Hepatocyte (in vitro differentiated cells): Measurements from ENCODE around the gene SERINC1. TPM values are rescaled to one million over a fixed set of nuclear protein-coding genes. Genes with fewer than 3 reads are reported as not detected.

Experiments
- DNase-seq: peaks from one replicate; pipeline ENCODE4 v3.0.0-alpha.2; 2016; ENCODE audit warnings: low spot score
- H2AFZ ChIP-seq: fragments of 200-600 bp; sonication (generic); 2 replicates; pipeline ENCODE4 v1.6.0; 2016; ENCODE audit warnings: antibody characterized with exemption, mild to moderate bottlenecking
- H3K27ac ChIP-seq: fragments of 200-600 bp; sonication (generic); 2 replicates; pipeline ENCODE4 v1.5.1; 2016; ENCODE audit warnings: mild to moderate bottlenecking
- H3K27me3 ChIP-seq: fragments of 200-600 bp; sonication (generic); 2 replicates; pipeline ENCODE4 v1.6.1; 2016
- H3K36me3 ChIP-seq: fragments of 200-600 bp; sonication (generic); replicated peaks from 2 replicates; pipeline ENCODE4 v1.5.1; 2016; ENCODE audit warnings: low read depth; ENCODE audit not compliant: insufficient read depth
- H3K4me1 ChIP-seq: fragments of 200-600 bp; sonication (generic); 2 replicates; pipeline ENCODE4 v1.5.1; 2016; ENCODE audit warnings: mild to moderate bottlenecking, moderate library complexity; ENCODE audit not compliant: insufficient read depth
- H3K4me2 ChIP-seq: fragments of 200-600 bp; sonication (generic); 2 replicates; pipeline ENCODE4 v1.6.0; 2016
- H3K4me3 ChIP-seq: fragments of 200-600 bp; sonication (generic); 2 replicates; pipeline ENCODE4 v1.5.1; 2016; ENCODE audit warnings: mild to moderate bottlenecking
- H3K79me2 ChIP-seq: fragments of 200-600 bp; sonication (generic); 2 replicates; pipeline ENCODE4 v1.6.0; 2017; ENCODE audit warnings: mild to moderate bottlenecking
- H3K9me2 ChIP-seq: fragments of 200-600 bp; sonication (generic); replicated peaks from 2 replicates; pipeline ENCODE4 v1.6.0; 2017; ENCODE audit warnings: mild to moderate bottlenecking; ENCODE audit not compliant: insufficient read depth
- H3K9me3 ChIP-seq: fragments of 200-600 bp; sonication (generic); 2 replicates; pipeline ENCODE4 v1.5.1; 2016; ENCODE audit warnings: low read depth, mild to moderate bottlenecking
- H4K20me1 ChIP-seq: fragments of 200-600 bp; sonication (generic); 2 replicates; pipeline ENCODE4 v1.6.0; 2016; ENCODE audit warnings: mild to moderate bottlenecking; ENCODE audit not compliant: insufficient read depth, poor library complexity, severe bottlenecking
- CTCF ChIP-seq: fragments of 200-600 bp; sonication (generic); IDR thresholded peaks from 2 replicates; pipeline ENCODE4 v1.5.1; 2016; ENCODE audit warnings: antibody characterized with exemption, mild to moderate bottlenecking; ENCODE audit not compliant: poor library complexity
- EZH2 ChIP-seq: fragments of 200-600 bp; sonication (generic); IDR thresholded peaks from 2 replicates; pipeline ENCODE4 v1.6.1; 2016; ENCODE audit warnings: antibody characterized with exemption, mild to moderate bottlenecking, borderline replicate concordance
- EZH2phosphoT487 ChIP-seq: fragments of 200-600 bp; sonication (generic); IDR thresholded peaks from one replicate; pipeline ENCODE4 v1.6.1; 2018; ENCODE audit warnings: antibody characterized with exemption, mild to moderate bottlenecking, low read depth, moderate library complexity; ENCODE audit not compliant: unreplicated experiment, severe bottlenecking
- WGBS: methylation state at CpG from one replicate; pipeline ENCODE4 v1.1.6; 2016; ENCODE audit warnings: low lambda C conversion rate; ENCODE audit errors: missing lambda C conversion rate; 5-methylcytosine and 5-hydroxymethylcytosine counted together
- polyA plus RNA-seq: library from polyadenylated mRNA; unstranded; fragments of >200 nt; fragmentation: Nextera tagmentation; extraction: Ambion mirVana; gene quantifications from 2 replicates; pipeline ENCODE4 v1.2.1, GENCODE V29; 2016
- total RNA-seq: library from RNA; depleted of rRNA; stranded (reverse); fragments of >200 nt; gene quantifications from 2 replicates; pipeline ENCODE4 v1.2.3, GENCODE V29; 2014

Gene SERINC1
- total and polyA plus RNA-seq, 2 experiments from 2014 or later: 165 to 240 TPM

DNA sequence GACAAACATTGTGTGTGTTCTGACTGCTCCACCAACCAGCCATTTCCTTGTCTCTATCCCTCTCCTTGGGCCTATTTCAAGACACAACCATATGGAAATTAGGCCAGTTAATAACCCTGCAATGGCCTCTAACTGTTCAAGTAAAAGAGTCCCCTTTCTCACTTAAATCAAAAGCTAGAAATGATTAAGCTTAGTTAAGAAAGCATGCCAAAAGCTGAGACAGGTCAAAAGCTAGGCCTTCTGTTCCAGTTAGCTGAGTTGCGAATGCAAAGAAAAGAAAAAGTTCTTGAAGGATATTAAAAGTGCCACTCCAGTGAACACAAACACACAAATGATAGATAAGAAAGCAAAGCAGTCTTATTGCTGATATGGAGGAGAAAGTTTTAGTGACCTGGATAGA lies 22.5 kb downstream of the SERINC1 start:
- Histone ChIP-seq H3K9me3 (no peaks in the 10 kb centered on the region), H2AFZ (no peak overlapping the region), H3K36me3 (peaks cover 9% of the 10 kb centered on the region), H3K27ac (no peak overlapping the region), H3K4me3 (no peak overlapping the region), H3K4me2 (no peak overlapping the region), H3K4me1 (no peaks in the 10 kb centered on the region), H3K9me2 (no peaks in the 10 kb centered on the region), H3K27me3 (no peaks in the 10 kb centered on the region), H3K79me2 (peaks cover 22% of the 10 kb centered on the region), H4K20me1 (no peaks in the 10 kb centered on the region)
- DNase-seq: no peak
- 100% methylated on average over 1 of the region's 1 CpG for WGBS
- TF ChIP-seq CTCF (no peak), EZH2 (no peak), EZH2phosphoT487 (no peak)

DNA sequence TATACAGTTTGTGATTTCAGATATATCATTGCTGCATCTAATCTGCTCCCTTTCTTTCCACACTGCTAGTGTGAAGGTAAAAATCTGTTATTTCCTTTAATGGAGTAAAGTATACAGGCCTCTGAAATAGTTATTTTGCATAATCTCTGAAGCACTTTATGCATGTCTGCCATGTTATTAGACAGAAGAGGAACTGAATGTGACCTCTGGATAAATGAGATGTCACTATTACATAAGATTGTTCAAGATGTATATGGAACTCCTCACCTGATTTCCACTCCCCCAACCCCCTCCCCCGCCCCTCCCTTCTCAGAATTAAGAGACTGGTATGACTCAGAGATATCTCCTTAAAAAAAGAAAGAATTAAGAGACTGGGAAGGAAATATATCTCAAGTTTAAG lies 26.3 kb downstream of the SERINC1 start:
- H3K79me2 ChIP-seq: peaks cover 7% of the 10 kb centered on the region
- 100% methylated on average over 1 of the region's 1 CpG for WGBS
- H3K9me2 ChIP-seq: no peaks in the 10 kb centered on the region
- no peaks in the 10 kb centered on the region for H4K20me1 ChIP-seq
- TF ChIP-seq CTCF (no peak), EZH2 (no peak), EZH2phosphoT487 (no peak)
- H3K4me3 ChIP-seq: no peak overlapping the region
- no peaks in the 10 kb centered on the region for H3K4me1 ChIP-seq
- DNase-seq: no peak
- no peak overlapping the region for H3K27ac ChIP-seq
- no peaks in the 10 kb centered on the region for H3K36me3 ChIP-seq
- H3K4me2 ChIP-seq: no peak overlapping the region
- no peak overlapping the region for H2AFZ ChIP-seq
- H3K9me3 ChIP-seq: peaks cover 3% of the 10 kb centered on the region
- H3K27me3 ChIP-seq: no peaks in the 10 kb centered on the region

DNA sequence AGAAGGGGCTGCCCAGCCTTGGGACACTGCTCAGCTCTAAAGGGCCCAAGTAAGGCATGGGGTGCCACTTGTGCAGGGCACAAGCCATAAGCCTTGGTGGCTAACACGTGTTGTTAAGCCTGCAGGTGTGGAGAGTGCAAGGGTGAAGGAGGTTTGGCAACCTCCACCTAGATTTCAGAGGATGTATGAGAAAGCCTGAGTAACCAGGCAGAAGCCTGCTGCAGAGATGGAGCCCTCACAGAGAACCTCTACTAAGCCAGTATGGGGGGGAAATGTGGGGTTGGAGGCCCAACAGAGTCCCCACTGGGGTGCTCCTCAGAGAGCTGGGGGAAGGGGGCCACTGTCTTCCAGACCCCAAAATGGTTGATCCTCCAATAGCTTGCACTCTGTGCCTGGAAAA lies 32.6 kb downstream of the SERINC1 start:
- no peaks in the 10 kb centered on the region for H3K79me2 ChIP-seq
- no peaks in the 10 kb centered on the region for H4K20me1 ChIP-seq
- H3K9me2 ChIP-seq: no peaks in the 10 kb centered on the region
- no peak overlapping the region for H3K4me3 ChIP-seq
- H3K9me3 ChIP-seq: peaks cover 4% of the 10 kb centered on the region
- TF ChIP-seq CTCF (no peak), EZH2 (no peak), EZH2phosphoT487 (no peak)
- no peak overlapping the region for H3K4me2 ChIP-seq
- no peak overlapping the region for H2AFZ ChIP-seq
- no peak overlapping the region for H3K27ac ChIP-seq
- DNase-seq: no peak
- H3K4me1 ChIP-seq: no peaks in the 10 kb centered on the region
- H3K27me3 ChIP-seq: no peaks in the 10 kb centered on the region
- H3K36me3 ChIP-seq: no peaks in the 10 kb centered on the region
- 100% methylated on average over 1 of the region's 1 CpG for WGBS

- H3K36me3 ChIP-seq: no peaks in the 10 kb centered on the region
- TF ChIP-seq EZH2phosphoT487 (no peak), EZH2 (no peak), CTCF (no peak)
- H4K20me1 ChIP-seq: no peaks in the 10 kb centered on the region
- no peak overlapping the region for H3K27ac ChIP-seq
- H2AFZ ChIP-seq: no peak overlapping the region
- no peaks in the 10 kb centered on the region for H3K9me2 ChIP-seq
- WGBS: 93% methylated on average over 3 of the region's 3 CpGs
- no peaks in the 10 kb centered on the region for H3K4me1 ChIP-seq
- no peaks in the 10 kb centered on the region for H3K9me3 ChIP-seq
- H3K27me3 ChIP-seq: no peaks in the 10 kb centered on the region
- peaks cover 5% of the 10 kb centered on the region for H3K79me2 ChIP-seq
- H3K4me3 ChIP-seq: no peak overlapping the region
- DNase-seq: no peak
- H3K4me2 ChIP-seq: no peak overlapping the region
Measured at GRCh38 chr6:122432816-122433215, 38.8 kb downstream of the SERINC1 start.
